ENCODE data around the gene RNU6-1.

- TF ChIP-seq CTCF (IDR thresholded peaks at IDR 0.05) (no peak), POLR2A (IDR thresholded peaks at IDR 0.05) (no peak)
Measured at GRCh38 chr15:67883234-67883773, 43.5 kb upstream of the RNU6-1 start.
